PFSK-1 (cell line): ENCODE results near the gene IFRD2.

Source experiments
- FOXP2 ChIP-seq: optimal IDR thresholded peaks from 2 replicates; pipeline ENCODE3; 2011; ENCODE audit warnings: borderline replicate concordance, control low read depth, inconsistent platforms; ENCODE audit not compliant: insufficient read depth; ENCODE audit errors: extremely low read length, extremely low read depth
- POLR2AphosphoS5 ChIP-seq: IDR thresholded peaks from 2 replicates; pipeline ENCODE4 v1.6.1; 2012; ENCODE audit warnings: low read depth, mild to moderate bottlenecking, control low read depth, low read length, moderate library complexity
- REST ChIP-seq, 2 experiments: IDR thresholded peaks; 2 replicates each; pipeline versions ENCODE4 v1.6.1 to v1.8.0; 2011 to 2012; ENCODE audit warnings: low read depth in 2 of 2, low read length in 2 of 2, control low read depth in 1 of 2, inconsistent platforms in 1 of 2, mild to moderate bottlenecking in 1 of 2, moderate library complexity in 1 of 2; ENCODE audit not compliant: insufficient read depth in 1 of 2
- SIN3A ChIP-seq: IDR thresholded peaks from 2 replicates; pipeline ENCODE4 v1.6.1; 2012; ENCODE audit warnings: mild to moderate bottlenecking, low read length, moderate library complexity, borderline replicate concordance; ENCODE audit not compliant: insufficient read depth
- TAF1 ChIP-seq: IDR thresholded peaks from 2 replicates; pipeline ENCODE4 v1.6.1; 2012; ENCODE audit warnings: low read length, control low read depth, borderline replicate concordance; ENCODE audit not compliant: insufficient read depth

IFRD2 gene

GRCh38 chr3:50271314-50271936 lies 20.8 kb downstream of the IFRD2 start:
- TF ChIP-seq TAF1 (no peak), FOXP2 (no peak), REST (IDR thresholded peaks at IDR 0.05; ENCODE audit: insufficient read depth in 1 of 2, low read depth in 2 of 2, low read length in 2 of 2) (no peak), POLR2AphosphoS5 (no peak), SIN3A (no peak)

- TF ChIP-seq REST (IDR thresholded peaks at IDR 0.05; ENCODE audit: insufficient read depth in 1 of 2, low read depth in 2 of 2, low read length in 2 of 2) (no peak), TAF1 (no peak), POLR2AphosphoS5 (no peak), FOXP2 (no peak), SIN3A (no peak)
These were observed 21.6 kb downstream of the IFRD2 start for GRCh38 chr3:50270422-50271224.

- TF ChIP-seq SIN3A (no peak), POLR2AphosphoS5 (no peak), REST (IDR thresholded peaks at IDR 0.05; ENCODE audit: insufficient read depth in 1 of 2, low read depth in 2 of 2, low read length in 2 of 2) (no peak), FOXP2 (no peak), TAF1 (no peak)
These were observed 22.2 kb downstream of the IFRD2 start for GRCh38 chr3:50269977-50270413.

GRCh38 chr3:50269460-50269859 lies 22.8 kb downstream of the IFRD2 start:
- TF ChIP-seq REST (IDR thresholded peaks at IDR 0.05; ENCODE audit: insufficient read depth in 1 of 2, low read depth in 2 of 2, low read length in 2 of 2) (no peak), SIN3A (no peak), POLR2AphosphoS5 (no peak), FOXP2 (no peak), TAF1 (no peak)
